PC-3 (cell line): Measurements from ENCODE around the gene OSBPL7.

ENCODE experiments used
- EZH2 ChIP-seq: fragments of 300-600 bp; sonication (generic); IDR thresholded peaks from one replicate; pipeline ENCODE4 v1.6.1; 2017; ENCODE audit warnings: antibody characterized with exemption, mild to moderate bottlenecking, low read length; ENCODE audit not compliant: unreplicated experiment
- EZH2phosphoT487 ChIP-seq: fragments of 300-600 bp; sonication (generic); IDR thresholded peaks from 2 replicates; pipeline ENCODE4 v1.6.1; 2018; ENCODE audit warnings: mild to moderate bottlenecking, antibody characterized with exemption, low read length, borderline replicate concordance
- TF ChIP-seq, protein P1 (sequence below): fragments of 300-600 bp; sonication (generic); conservative IDR thresholded peaks from 2 replicates; pipeline ENCODE4 v1.5.1; 2017; ENCODE audit warnings: antibody characterized with exemption, low read depth, mild to moderate bottlenecking, low read length

DNA sequence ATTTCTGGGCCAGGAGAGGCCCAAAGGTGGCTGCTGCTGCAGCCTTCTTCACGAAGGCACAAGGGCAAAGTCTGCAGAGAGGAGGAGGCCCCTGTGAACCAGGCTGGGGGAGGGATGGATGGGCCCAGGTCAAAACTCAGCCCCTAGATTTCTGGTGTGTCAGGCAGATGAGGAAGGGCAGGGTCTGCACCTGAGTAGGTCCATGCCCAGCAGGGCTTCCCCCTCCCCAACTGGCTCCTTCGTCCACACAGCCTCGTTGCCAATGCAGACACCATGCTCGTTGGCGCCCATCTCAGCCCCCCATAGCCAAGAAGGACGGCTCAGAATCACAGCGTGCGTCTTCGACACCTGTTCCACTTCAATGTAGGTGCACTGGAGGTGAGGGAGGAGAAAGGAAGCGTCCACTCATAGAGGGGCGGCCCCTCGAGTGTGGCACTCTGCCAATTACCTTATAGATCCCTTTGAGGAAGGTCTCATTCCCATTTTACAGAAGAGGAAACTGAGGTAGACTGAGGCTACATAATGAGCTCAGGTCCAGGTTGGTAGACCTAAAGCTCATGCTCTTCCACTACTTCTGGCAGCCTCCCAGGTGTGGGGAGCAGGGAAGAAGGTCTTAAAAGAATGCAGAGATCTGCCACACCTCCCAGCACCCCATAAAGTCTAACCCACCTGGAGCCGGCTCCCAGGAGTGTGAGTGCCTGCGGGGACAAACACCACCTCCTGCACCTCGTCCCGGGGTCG is 18.6 kb upstream of the OSBPL7 start:
- TF ChIP-seq, protein P1, sequence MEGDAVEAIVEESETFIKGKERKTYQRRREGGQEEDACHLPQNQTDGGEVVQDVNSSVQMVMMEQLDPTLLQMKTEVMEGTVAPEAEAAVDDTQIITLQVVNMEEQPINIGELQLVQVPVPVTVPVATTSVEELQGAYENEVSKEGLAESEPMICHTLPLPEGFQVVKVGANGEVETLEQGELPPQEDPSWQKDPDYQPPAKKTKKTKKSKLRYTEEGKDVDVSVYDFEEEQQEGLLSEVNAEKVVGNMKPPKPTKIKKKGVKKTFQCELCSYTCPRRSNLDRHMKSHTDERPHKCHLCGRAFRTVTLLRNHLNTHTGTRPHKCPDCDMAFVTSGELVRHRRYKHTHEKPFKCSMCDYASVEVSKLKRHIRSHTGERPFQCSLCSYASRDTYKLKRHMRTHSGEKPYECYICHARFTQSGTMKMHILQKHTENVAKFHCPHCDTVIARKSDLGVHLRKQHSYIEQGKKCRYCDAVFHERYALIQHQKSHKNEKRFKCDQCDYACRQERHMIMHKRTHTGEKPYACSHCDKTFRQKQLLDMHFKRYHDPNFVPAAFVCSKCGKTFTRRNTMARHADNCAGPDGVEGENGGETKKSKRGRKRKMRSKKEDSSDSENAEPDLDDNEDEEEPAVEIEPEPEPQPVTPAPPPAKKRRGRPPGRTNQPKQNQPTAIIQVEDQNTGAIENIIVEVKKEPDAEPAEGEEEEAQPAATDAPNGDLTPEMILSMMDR: no peak
- no peak for TF ChIP-seq EZH2phosphoT487
- no peak for TF ChIP-seq EZH2
